Hepatocyte (in vitro differentiated cells): ENCODE measurements around the gene CNTNAP2. TPM values are rescaled to one million over a fixed set of nuclear protein-coding genes. Genes with fewer than 3 reads are reported as not detected.

Experiments
- DNase-seq: peaks from one replicate; pipeline ENCODE4 v3.0.0-alpha.2; 2016; ENCODE audit warnings: low spot score
- H2AFZ ChIP-seq: fragments of 200-600 bp; sonication (generic); 2 replicates; pipeline ENCODE4 v1.6.0; 2016; ENCODE audit warnings: antibody characterized with exemption, mild to moderate bottlenecking
- H3K27ac ChIP-seq: fragments of 200-600 bp; sonication (generic); 2 replicates; pipeline ENCODE4 v1.5.1; 2016; ENCODE audit warnings: mild to moderate bottlenecking
- H3K27me3 ChIP-seq: fragments of 200-600 bp; sonication (generic); 2 replicates; pipeline ENCODE4 v1.6.1; 2016
- H3K36me3 ChIP-seq: fragments of 200-600 bp; sonication (generic); replicated peaks from 2 replicates; pipeline ENCODE4 v1.5.1; 2016; ENCODE audit warnings: low read depth; ENCODE audit not compliant: insufficient read depth
- H3K4me1 ChIP-seq: fragments of 200-600 bp; sonication (generic); 2 replicates; pipeline ENCODE4 v1.5.1; 2016; ENCODE audit warnings: mild to moderate bottlenecking, moderate library complexity; ENCODE audit not compliant: insufficient read depth
- H3K4me2 ChIP-seq: fragments of 200-600 bp; sonication (generic); 2 replicates; pipeline ENCODE4 v1.6.0; 2016
- H3K4me3 ChIP-seq: fragments of 200-600 bp; sonication (generic); 2 replicates; pipeline ENCODE4 v1.5.1; 2016; ENCODE audit warnings: mild to moderate bottlenecking
- H3K79me2 ChIP-seq: fragments of 200-600 bp; sonication (generic); 2 replicates; pipeline ENCODE4 v1.6.0; 2017; ENCODE audit warnings: mild to moderate bottlenecking
- H3K9me2 ChIP-seq: fragments of 200-600 bp; sonication (generic); replicated peaks from 2 replicates; pipeline ENCODE4 v1.6.0; 2017; ENCODE audit warnings: mild to moderate bottlenecking; ENCODE audit not compliant: insufficient read depth
- H3K9me3 ChIP-seq: fragments of 200-600 bp; sonication (generic); 2 replicates; pipeline ENCODE4 v1.5.1; 2016; ENCODE audit warnings: low read depth, mild to moderate bottlenecking
- H4K20me1 ChIP-seq: fragments of 200-600 bp; sonication (generic); 2 replicates; pipeline ENCODE4 v1.6.0; 2016; ENCODE audit warnings: mild to moderate bottlenecking; ENCODE audit not compliant: insufficient read depth, poor library complexity, severe bottlenecking
- EZH2 ChIP-seq: fragments of 200-600 bp; sonication (generic); IDR thresholded peaks from 2 replicates; pipeline ENCODE4 v1.6.1; 2016; ENCODE audit warnings: antibody characterized with exemption, mild to moderate bottlenecking, borderline replicate concordance
- EZH2phosphoT487 ChIP-seq: fragments of 200-600 bp; sonication (generic); IDR thresholded peaks from one replicate; pipeline ENCODE4 v1.6.1; 2018; ENCODE audit warnings: antibody characterized with exemption, mild to moderate bottlenecking, low read depth, moderate library complexity; ENCODE audit not compliant: unreplicated experiment, severe bottlenecking
- WGBS: methylation state at CpG from one replicate; pipeline ENCODE4 v1.1.6; 2016; ENCODE audit warnings: low lambda C conversion rate; ENCODE audit errors: missing lambda C conversion rate; 5-methylcytosine and 5-hydroxymethylcytosine counted together
- polyA plus RNA-seq: library from polyadenylated mRNA; unstranded; fragments of >200 nt; fragmentation: Nextera tagmentation; extraction: Ambion mirVana; gene quantifications from 2 replicates; pipeline ENCODE4 v1.2.1, GENCODE V29; 2016
- total RNA-seq: library from RNA; depleted of rRNA; stranded (reverse); fragments of >200 nt; gene quantifications from 2 replicates; pipeline ENCODE4 v1.2.3, GENCODE V29; 2014
- TF ChIP-seq, protein P1 (sequence below): fragments of 200-600 bp; sonication (generic); IDR thresholded peaks from 2 replicates; pipeline ENCODE4 v1.5.1; 2016; ENCODE audit warnings: antibody characterized with exemption, mild to moderate bottlenecking; ENCODE audit not compliant: poor library complexity

The CNTNAP2 gene
- total and polyA plus RNA-seq, 2 experiments from 2014 or later = 7.5 to 14.7 TPM

DNA sequence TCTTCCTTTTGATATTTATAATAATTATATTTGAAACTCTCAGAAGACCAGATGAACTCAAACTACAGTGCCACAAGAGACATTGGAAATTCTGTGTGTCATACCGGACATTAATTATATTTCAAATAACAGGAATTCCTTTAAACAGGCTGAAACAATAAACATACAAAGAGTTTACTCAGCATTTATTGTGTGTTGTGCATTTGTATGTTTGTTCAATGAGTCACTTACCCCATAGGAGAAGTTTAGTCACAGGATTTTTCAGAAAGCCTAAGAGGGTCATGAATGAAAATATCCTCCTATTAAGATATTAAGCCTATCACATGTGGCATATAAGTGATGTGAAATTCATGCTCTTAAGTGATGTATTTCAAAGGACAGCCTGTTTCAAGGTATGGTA, 566.8 kb downstream of the CNTNAP2 start:
- Histone ChIP-seq H3K27me3 (no peaks in the 10 kb centered on the region), H3K4me2 (no peak overlapping the region), H4K20me1 (no peaks in the 10 kb centered on the region), H2AFZ (no peak overlapping the region), H3K4me1 (no peaks in the 10 kb centered on the region), H3K4me3 (no peak overlapping the region), H3K79me2 (no peaks in the 10 kb centered on the region), H3K27ac (no peak overlapping the region), H3K9me3 (no peaks in the 10 kb centered on the region), H3K9me2 (no peaks in the 10 kb centered on the region), H3K36me3 (no peaks in the 10 kb centered on the region)
- no peak for TF ChIP-seq EZH2
- no peak for TF ChIP-seq EZH2phosphoT487
- TF ChIP-seq, protein P1, sequence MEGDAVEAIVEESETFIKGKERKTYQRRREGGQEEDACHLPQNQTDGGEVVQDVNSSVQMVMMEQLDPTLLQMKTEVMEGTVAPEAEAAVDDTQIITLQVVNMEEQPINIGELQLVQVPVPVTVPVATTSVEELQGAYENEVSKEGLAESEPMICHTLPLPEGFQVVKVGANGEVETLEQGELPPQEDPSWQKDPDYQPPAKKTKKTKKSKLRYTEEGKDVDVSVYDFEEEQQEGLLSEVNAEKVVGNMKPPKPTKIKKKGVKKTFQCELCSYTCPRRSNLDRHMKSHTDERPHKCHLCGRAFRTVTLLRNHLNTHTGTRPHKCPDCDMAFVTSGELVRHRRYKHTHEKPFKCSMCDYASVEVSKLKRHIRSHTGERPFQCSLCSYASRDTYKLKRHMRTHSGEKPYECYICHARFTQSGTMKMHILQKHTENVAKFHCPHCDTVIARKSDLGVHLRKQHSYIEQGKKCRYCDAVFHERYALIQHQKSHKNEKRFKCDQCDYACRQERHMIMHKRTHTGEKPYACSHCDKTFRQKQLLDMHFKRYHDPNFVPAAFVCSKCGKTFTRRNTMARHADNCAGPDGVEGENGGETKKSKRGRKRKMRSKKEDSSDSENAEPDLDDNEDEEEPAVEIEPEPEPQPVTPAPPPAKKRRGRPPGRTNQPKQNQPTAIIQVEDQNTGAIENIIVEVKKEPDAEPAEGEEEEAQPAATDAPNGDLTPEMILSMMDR = no peak
- WGBS = 74% methylated on average over 1 of the region's 1 CpG
- DNase-seq = no peak

DNA sequence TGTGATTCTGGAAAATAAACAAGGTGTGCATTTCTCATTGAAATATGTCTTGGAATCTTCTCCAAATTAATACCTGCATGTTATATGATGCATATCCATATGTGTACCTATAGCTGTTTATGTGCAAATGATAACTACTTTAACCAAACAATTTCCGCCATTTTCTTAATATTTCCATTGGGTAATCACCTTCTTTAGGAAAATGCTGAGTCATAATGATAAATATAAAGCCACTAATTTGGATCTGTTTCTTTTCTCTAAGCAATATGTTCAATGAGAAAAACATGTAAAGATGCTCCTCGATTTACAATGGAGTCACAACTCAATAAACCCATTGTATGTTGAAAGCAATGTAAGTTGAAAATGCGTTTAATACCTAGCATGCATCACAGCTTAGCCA, 574.4 kb downstream of the CNTNAP2 start:
- Histone ChIP-seq H3K9me3 (no peaks in the 10 kb centered on the region), H3K4me3 (no peak overlapping the region), H4K20me1 (no peaks in the 10 kb centered on the region), H3K4me2 (no peak overlapping the region), H3K79me2 (no peaks in the 10 kb centered on the region), H3K27ac (no peak overlapping the region), H3K9me2 (no peaks in the 10 kb centered on the region), H3K27me3 (no peaks in the 10 kb centered on the region), H3K4me1 (no peaks in the 10 kb centered on the region), H2AFZ (no peak overlapping the region), H3K36me3 (no peaks in the 10 kb centered on the region)
- DNase-seq = no peak
- 89% methylated on average over 3 of the region's 3 CpGs for WGBS
- no peak for TF ChIP-seq EZH2

DNA sequence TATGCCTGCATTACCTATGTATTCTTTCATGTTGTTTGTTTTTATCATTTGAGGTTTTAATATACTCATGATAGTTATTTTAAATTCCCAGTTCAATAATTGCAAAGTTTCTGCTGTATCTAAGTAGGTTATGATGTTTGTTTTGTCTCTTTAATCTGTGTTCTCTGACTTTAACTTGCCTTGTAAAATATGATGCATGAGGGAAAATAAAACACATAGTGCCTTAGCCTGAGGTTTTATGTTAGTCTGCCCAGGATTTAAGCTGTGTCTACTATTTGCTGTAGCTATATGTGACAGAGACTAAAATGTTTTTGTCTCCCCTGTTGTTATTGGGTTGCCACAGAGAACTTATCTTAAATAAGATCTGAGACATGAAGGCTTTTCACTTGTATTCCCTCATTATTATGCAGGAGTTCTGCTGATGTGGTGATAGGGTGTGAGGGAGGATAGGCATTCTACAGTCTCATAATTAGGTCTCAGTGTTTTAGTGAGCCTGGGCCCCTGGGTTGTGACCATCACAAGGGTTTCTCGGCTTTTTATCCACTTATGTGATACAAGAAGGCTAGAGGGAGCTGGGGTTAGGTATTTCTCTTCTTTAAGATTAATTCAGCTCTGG, 582.5 kb downstream of the CNTNAP2 start:
- H3K9me2 ChIP-seq = no peaks in the 10 kb centered on the region
- no peak overlapping the region for H3K4me3 ChIP-seq
- TF ChIP-seq EZH2phosphoT487 (no peak), EZH2 (no peak)
- TF ChIP-seq, protein P1 = no peak
- H3K4me1 ChIP-seq = no peaks in the 10 kb centered on the region
- no peaks in the 10 kb centered on the region for H3K9me3 ChIP-seq
- 79% methylated on average over 1 of the region's 1 CpG for WGBS
- no peaks in the 10 kb centered on the region for H3K36me3 ChIP-seq
- DNase-seq = no peak
- H3K79me2 ChIP-seq = no peaks in the 10 kb centered on the region
- H2AFZ ChIP-seq = no peak overlapping the region
- H4K20me1 ChIP-seq = no peaks in the 10 kb centered on the region
- H3K27ac ChIP-seq = no peak overlapping the region
- no peaks in the 10 kb centered on the region for H3K27me3 ChIP-seq
- no peak overlapping the region for H3K4me2 ChIP-seq

DNA sequence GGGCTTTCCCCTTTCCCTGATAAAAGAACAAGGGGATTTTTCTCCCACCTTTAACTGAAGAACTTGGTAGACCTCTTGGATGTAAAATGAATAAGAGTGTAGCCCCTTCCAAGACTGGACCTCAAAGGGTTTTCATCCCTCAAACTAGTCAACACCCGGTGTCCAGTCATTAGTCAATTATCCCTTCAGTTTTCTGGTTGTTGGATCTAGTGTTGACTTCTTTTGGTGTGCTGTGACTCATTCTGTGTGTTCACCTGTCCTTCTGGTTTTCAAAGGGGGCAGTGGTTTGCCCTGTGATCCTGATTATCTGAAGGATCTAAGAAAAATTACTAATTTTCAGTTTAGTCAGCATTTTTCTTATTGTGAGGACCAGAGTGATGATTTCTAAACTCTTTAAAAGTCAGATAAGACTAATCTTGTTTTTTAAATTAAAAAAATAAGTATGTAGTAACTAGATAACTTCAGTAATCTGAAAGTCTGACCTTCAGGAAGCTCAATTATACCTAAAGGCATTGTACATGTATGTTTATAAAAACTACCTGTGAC, 583.5 kb downstream of the CNTNAP2 start:
- no peak overlapping the region for H3K4me2 ChIP-seq
- H3K79me2 ChIP-seq = no peaks in the 10 kb centered on the region
- no peak overlapping the region for H3K4me3 ChIP-seq
- no peaks in the 10 kb centered on the region for H3K9me2 ChIP-seq
- WGBS = 45% methylated on average over 1 of the region's 1 CpG
- H3K27me3 ChIP-seq = no peaks in the 10 kb centered on the region
- no peaks in the 10 kb centered on the region for H3K4me1 ChIP-seq
- no peaks in the 10 kb centered on the region for H3K9me3 ChIP-seq
- no peaks in the 10 kb centered on the region for H3K36me3 ChIP-seq
- H2AFZ ChIP-seq = no peak overlapping the region
- H4K20me1 ChIP-seq = no peaks in the 10 kb centered on the region
- DNase-seq = no peak
- H3K27ac ChIP-seq = no peak overlapping the region
- TF ChIP-seq, protein P1 = no peak
- no peak for TF ChIP-seq EZH2phosphoT487
- no peak for TF ChIP-seq EZH2
